B cell (primary cell): Measurements from ENCODE around the gene HDAC7. TPM values are rescaled to one million over a fixed set of nuclear protein-coding genes. Genes with fewer than 3 reads are reported as not detected.

Source experiments
- ATAC-seq: fragments of 200-7000 bp; cut with Tn5 transposase; one replicate; pipeline ENCODE4 v1.10.0; 2021; ENCODE audit warnings: low read depth, mild to moderate bottlenecking, moderate number of reproducible peaks, moderate library complexity
- CTCF ChIA-PET: fragments of 350-600 bp; sonication (Branson Sonifier 250); formaldehyde crosslinking; loops from one replicate; lab custom pipeline; 2021; ENCODE audit warnings: antibody characterized with exemption, inconsistent platforms; lab: Charles Lee
- POLR2A ChIA-PET: fragments of 350-600 bp; sonication (Branson Sonifier 250); formaldehyde crosslinking; loops from one replicate; lab custom pipeline; 2021; ENCODE audit warnings: antibody characterized with exemption; lab: Charles Lee
- DNase-seq: peaks from one replicate; pipeline ENCODE4 v3.0.0; 2013
- H2AFZ ChIP-seq: 2 replicates; pipeline ENCODE4 v1.6.1; 2012; ENCODE audit warnings: mild to moderate bottlenecking, low read depth, low read length; ENCODE audit not compliant: insufficient read depth, poor library complexity, severe bottlenecking
- H3K27ac ChIP-seq, 2 donors: 1 replicate in 1 of 2; 2 replicates in 1 of 2; pipeline ENCODE4 v1.5.1; 2012 to 2013; ENCODE audit warnings: low read length in 2 of 2, mild to moderate bottlenecking in 2 of 2, moderate library complexity in 1 of 2
- H3K27me3 ChIP-seq, 4 experiments: fragments of 200-600 bp in 1 of 4; sonication (generic) in 1 of 4; replicated peaks in 1 of 4; 1 replicate in 2 of 4; 2 replicates in 2 of 4; pipeline versions ENCODE4 v1.6.1 to v1.7.0; 2013 to 2016; ENCODE audit warnings: low read length in 3 of 4, mild to moderate bottlenecking in 2 of 4, mixed read lengths in 1 of 4, moderate library complexity in 1 of 4; ENCODE audit not compliant: insufficient read depth in 4 of 4, control insufficient read depth in 3 of 4; ENCODE audit errors: control extremely low read depth in 1 of 4
- H3K36me3 ChIP-seq, 2 experiments: replicated peaks in 1 of 2; 1 replicate in 1 of 2; 2 replicates in 1 of 2; pipeline versions ENCODE4 v1.6.1 to v1.7.1; 2013; ENCODE audit warnings: low read length in 1 of 2; ENCODE audit not compliant: insufficient read depth in 2 of 2, control insufficient read depth in 1 of 2; ENCODE audit errors: control extremely low read depth in 1 of 2, extremely low read depth in 1 of 2
- H3K4me1 ChIP-seq, 2 donors: fragments of 200-600 bp in 1 of 2; sonication (generic) in 1 of 2; 1 replicate in 1 of 2; 2 replicates in 1 of 2; pipeline versions ENCODE4 v1.5.1 to v1.6.1; 2013 to 2017; ENCODE audit warnings: low read length in 2 of 2; ENCODE audit not compliant: control insufficient read depth in 2 of 2, insufficient read depth in 2 of 2
- H3K4me2 ChIP-seq: replicated peaks from 2 replicates; pipeline ENCODE3; 2012; ENCODE audit warnings: mild to moderate bottlenecking, low read depth, low read length; ENCODE audit not compliant: poor library complexity, severe bottlenecking
- H3K4me3 ChIP-seq, 5 experiments: fragments of 200-600 bp in 1 of 5; sonication (generic) in 1 of 5; 1 replicate in 3 of 5; 2 replicates in 2 of 5; pipeline versions ENCODE4 v1.5.1 to v1.7.0; 2011 to 2016; ENCODE audit warnings: low read length in 4 of 5, mild to moderate bottlenecking in 4 of 5, low read depth in 2 of 5, control low read depth in 1 of 5, moderate library complexity in 1 of 5; ENCODE audit not compliant: insufficient read depth in 1 of 5; ENCODE audit errors: control extremely low read depth in 1 of 5, extremely low read depth in 1 of 5
- H3K79me2 ChIP-seq: fragments of 200-600 bp; sonication (generic); one replicate; pipeline ENCODE4 v1.6.0; 2016; ENCODE audit warnings: low read length; ENCODE audit not compliant: control insufficient read depth, insufficient read depth
- H3K9ac ChIP-seq: fragments of 200-600 bp; sonication (generic); 2 replicates; pipeline ENCODE4 v1.6.1; 2017; ENCODE audit warnings: mild to moderate bottlenecking, low read length, moderate library complexity
- H3K9me3 ChIP-seq, 3 donors: one replicate each; pipeline versions ENCODE4 v1.6.1 to v1.7.1; 2013; ENCODE audit warnings: low read length in 2 of 3; ENCODE audit not compliant: control insufficient read depth in 2 of 3, insufficient read depth in 1 of 3; ENCODE audit errors: control extremely low read depth in 1 of 3
- H4K20me1 ChIP-seq: 2 replicates; pipeline ENCODE4 v1.6.0; 2012; ENCODE audit warnings: mild to moderate bottlenecking, low read length; ENCODE audit not compliant: insufficient read depth, control insufficient read depth, poor library complexity, severe bottlenecking
- H3K27ac Mint-ChIP-seq: one replicate; pipeline ENCODE4 v1.8.0; 2021; ENCODE audit warnings: mixed read lengths
- H3K27me3 Mint-ChIP-seq: one replicate; pipeline ENCODE4 v1.8.0; 2021; ENCODE audit warnings: mixed read lengths
- H3K4me1 Mint-ChIP-seq: one replicate; pipeline ENCODE4 v1.8.0; 2021; ENCODE audit warnings: mixed read lengths
- H3K4me3 Mint-ChIP-seq: one replicate; pipeline ENCODE4 v1.8.0; 2021; ENCODE audit warnings: mixed read lengths
- H3K9me3 Mint-ChIP-seq: one replicate; pipeline ENCODE4 v1.8.0; 2022; ENCODE audit warnings: mixed read lengths; ENCODE audit not compliant: insufficient read depth
- EZH2 ChIP-seq: IDR thresholded peaks from 2 replicates; pipeline ENCODE4 v1.6.1; 2012; ENCODE audit warnings: borderline replicate concordance, low read depth, mild to moderate bottlenecking, moderate library complexity, low read length; ENCODE audit not compliant: insufficient read depth, poor library complexity, severe bottlenecking
- WGBS: methylation state at CpG from one replicate; pipeline ENCODE4 v1.1.5; 2013; ENCODE audit warnings: missing lambda C conversion rate; ENCODE audit not compliant: insufficient coverage; 5-methylcytosine and 5-hydroxymethylcytosine counted together
- intact Hi-C: fragments of 100-400 bp; cut with micrococcal nuclease; formaldehyde crosslinking; loops from one replicate; pipeline ENCODE4 v1.10.0; 2022
- polyA plus RNA-seq: library from polyadenylated mRNA; depleted of rRNA; stranded (reverse); fragments of >200 nt; gene quantifications from 2 replicates; pipeline ENCODE4 v1.2.3, GENCODE V29; 2012
- total RNA-seq, 2 donors: library from RNA; stranded (reverse); fragments of 120-200 nt in 1 of 2; gene quantifications; 1 replicate in 1 of 2; 2 replicates in 1 of 2; pipeline versions ENCODE4 v1.2.3 to v1.2.4, GENCODE V29; 2013 to 2022
- TF ChIP-seq, protein P1 (sequence below): fragments of 200-600 bp; IDR thresholded peaks from one replicate; pipeline ENCODE4 v1.8.0; 2022; ENCODE audit warnings: antibody characterized with exemption, mild to moderate bottlenecking

Gene HDAC7
- total and polyA plus RNA-seq, 2 donors (not counting 1 experiment from before 2014, with no cell fraction given), result 87.2 to 178 TPM

DNA sequence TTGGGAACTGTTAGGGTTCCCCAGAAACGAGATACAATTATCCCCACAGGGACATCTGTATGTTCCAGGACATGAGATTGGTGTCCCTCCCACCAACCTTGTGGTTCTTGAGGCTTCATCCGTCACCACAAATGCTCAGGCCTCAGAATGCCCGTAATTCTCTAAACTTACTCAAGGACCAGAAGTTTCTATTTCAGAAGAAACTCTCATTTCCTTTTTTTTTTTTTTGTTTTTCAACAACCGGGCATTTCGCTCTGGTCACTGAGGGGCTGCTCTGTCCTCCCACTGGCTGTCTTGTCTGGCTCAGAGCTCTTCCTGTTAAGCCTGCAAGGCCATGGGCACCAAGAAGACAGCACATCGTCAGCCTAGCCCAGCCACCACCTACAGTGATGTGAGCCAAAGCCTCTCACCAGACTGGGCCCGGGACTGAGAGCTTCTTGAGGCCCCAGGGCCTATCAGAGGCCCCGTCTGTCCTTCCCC, 48.9 kb upstream of the HDAC7 start:
- H3K27me3 Mint-ChIP-seq, result no peaks in the 10 kb centered on the region
- 23% methylated on average over 8 of the region's 8 CpGs for WGBS
- Histone ChIP-seq H3K4me2 (peak overlapping the region; percentile 40), H3K9me3 (peaks cover 0 to 3% (median 0%) of the 10 kb centered on the region in 3 donors), H2AFZ (peak overlapping the region; percentile 45), H3K27ac (no peak overlapping the region), H4K20me1 (no peaks in the 10 kb centered on the region), H3K4me1 (peaks cover 24 to 36% of the 10 kb centered on the region in 2 donors), H3K36me3 (no peaks in the 10 kb centered on the region), H3K27me3 (no peaks in the 10 kb centered on the region), H3K4me3 (no peak overlapping the region), H3K9ac (peak overlapping the region; percentile 2), H3K79me2 (no peaks in the 10 kb centered on the region)
- no peaks in the 10 kb centered on the region for H3K9me3 Mint-ChIP-seq
- TF ChIP-seq, protein P1, sequence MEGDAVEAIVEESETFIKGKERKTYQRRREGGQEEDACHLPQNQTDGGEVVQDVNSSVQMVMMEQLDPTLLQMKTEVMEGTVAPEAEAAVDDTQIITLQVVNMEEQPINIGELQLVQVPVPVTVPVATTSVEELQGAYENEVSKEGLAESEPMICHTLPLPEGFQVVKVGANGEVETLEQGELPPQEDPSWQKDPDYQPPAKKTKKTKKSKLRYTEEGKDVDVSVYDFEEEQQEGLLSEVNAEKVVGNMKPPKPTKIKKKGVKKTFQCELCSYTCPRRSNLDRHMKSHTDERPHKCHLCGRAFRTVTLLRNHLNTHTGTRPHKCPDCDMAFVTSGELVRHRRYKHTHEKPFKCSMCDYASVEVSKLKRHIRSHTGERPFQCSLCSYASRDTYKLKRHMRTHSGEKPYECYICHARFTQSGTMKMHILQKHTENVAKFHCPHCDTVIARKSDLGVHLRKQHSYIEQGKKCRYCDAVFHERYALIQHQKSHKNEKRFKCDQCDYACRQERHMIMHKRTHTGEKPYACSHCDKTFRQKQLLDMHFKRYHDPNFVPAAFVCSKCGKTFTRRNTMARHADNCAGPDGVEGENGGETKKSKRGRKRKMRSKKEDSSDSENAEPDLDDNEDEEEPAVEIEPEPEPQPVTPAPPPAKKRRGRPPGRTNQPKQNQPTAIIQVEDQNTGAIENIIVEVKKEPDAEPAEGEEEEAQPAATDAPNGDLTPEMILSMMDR, result no peak
- TF ChIP-seq EZH2, result no peak
- POLR2A ChIA-PET, result no interaction called here
- H3K4me1 Mint-ChIP-seq, result peaks cover 31% of the 10 kb centered on the region
- peak; percentile 43 for DNase-seq
- peak overlapping the region; percentile 30 for H3K4me3 Mint-ChIP-seq
- ATAC-seq, result peak; percentile 59
- intact Hi-C loops, result no loop called here
- H3K27ac Mint-ChIP-seq, result peak overlapping the region; percentile 56
- CTCF ChIA-PET, result interaction anchor here (0.6 to 1.0 kb wide), 3 partner anchors 44 to 319 kb away, joined by 3 read pairs; partner anchors contain the start of gene TMEM106C

DNA sequence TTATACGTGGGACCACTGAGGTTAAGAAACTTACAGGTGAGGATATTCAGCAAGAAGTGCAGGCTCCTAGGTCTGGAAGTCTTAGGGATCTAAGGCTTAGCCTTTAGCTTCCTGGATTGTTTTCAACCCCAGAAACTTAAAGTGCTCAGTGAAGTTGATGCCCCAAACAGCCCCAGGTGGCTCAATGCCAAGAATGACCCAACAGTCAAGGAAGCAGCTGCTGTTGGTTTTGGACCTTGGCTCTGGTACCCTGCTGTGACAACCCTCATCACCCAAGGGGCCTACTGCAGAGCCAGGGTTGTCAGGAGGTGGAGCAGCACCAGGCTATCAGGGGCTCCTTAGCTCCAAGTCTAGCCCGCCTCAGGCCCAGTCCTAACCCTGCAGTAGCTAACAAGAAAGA, 48.3 kb upstream of the HDAC7 start:
- DNase-seq, result no peak
- Histone ChIP-seq H3K4me2 (peak overlapping the region; percentile 40), H3K9me3 (peaks cover 0 to 3% (median 0%) of the 10 kb centered on the region in 3 donors), H3K4me3 (no peak overlapping the region), H3K79me2 (no peaks in the 10 kb centered on the region), H3K9ac (peak overlapping the region; percentile 2), H3K27ac (no peak overlapping the region), H3K36me3 (no peaks in the 10 kb centered on the region), H4K20me1 (no peaks in the 10 kb centered on the region), H2AFZ (no peak overlapping the region), H3K27me3 (no peaks in the 10 kb centered on the region), H3K4me1 (peaks cover 24 to 36% of the 10 kb centered on the region in 2 donors)
- Mint-ChIP-seq H3K27ac (no peak overlapping the region), H3K27me3 (no peaks in the 10 kb centered on the region), H3K4me3 (no peak overlapping the region), H3K9me3 (no peaks in the 10 kb centered on the region), H3K4me1 (peaks cover 31% of the 10 kb centered on the region)
- 78% methylated on average over 1 of the region's 2 CpGs for WGBS
- POLR2A ChIA-PET, result no interaction called here
- no peak for TF ChIP-seq EZH2
- TF ChIP-seq, protein P1, result no peak
- CTCF ChIA-PET, result no interaction called here
- no peak for ATAC-seq
- intact Hi-C loops, result no loop called here
